Eye (tissue), 1 donor: Measurements from ENCODE around the gene SI.
"Not testable (repeated sequence)": the region's sequence is repeated elsewhere in the genome, so short reads cannot be mapped to it uniquely, and the experiment has no call there.

Experiments used
- DNase-seq: peaks from one replicate; pipeline ENCODE4 v3.0.0-alpha.2; 2015

Gene SI

GRCh38 chr3:165078293-165078692 is at the start of gene SI:
Gene SI, minus strand, starts transcription at chr3:165078496. Its CDS starts 2,484 bp downstream, at chr3:165076012.
- no peak for DNase-seq

GRCh38 chr3:165125836-165126235 is 47.5 kb upstream of the SI start:
- DNase-seq: no peak

DNA sequence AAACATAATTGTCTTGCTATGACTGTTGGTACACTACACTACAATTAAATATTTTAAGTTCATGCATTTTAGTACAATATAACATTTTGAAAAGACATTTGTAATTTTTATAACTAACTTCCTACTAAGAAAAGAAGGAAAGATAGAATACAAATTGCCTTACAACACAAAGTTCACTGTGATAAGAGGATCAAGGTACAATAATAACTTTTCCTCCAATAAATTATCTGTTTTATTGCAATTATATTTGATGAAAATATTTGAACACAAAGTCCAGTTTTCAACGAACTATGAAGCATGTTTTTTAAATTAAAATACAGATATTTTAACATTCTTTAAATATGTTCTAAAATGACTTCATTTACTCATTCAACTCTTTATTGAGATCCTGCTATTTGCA is 33.1 kb upstream of the SI start:
- no peak for DNase-seq

DNA sequence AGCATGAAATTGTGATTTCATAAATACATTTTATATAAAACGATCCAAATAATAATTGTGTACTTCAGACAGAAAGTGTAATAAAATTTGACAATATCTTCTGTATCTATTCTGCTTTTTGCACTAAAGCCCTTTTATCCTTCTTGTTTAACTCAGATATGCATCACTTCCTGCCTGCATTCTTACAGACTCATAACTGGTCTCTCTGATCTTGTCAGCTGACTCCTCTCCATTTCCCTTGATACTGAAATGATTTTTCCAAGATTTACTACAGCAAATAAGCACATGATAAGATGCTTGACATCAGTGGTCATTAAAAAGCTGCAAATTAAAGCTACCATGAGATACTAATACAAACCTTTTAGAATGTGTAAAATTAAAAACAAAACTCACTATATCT is 25.3 kb upstream of the SI start:
- no peak for DNase-seq

- DNase-seq: no peak
Observed at GRCh38 chr3:165082650-165083049, 4.4 kb upstream of the SI start.

DNA sequence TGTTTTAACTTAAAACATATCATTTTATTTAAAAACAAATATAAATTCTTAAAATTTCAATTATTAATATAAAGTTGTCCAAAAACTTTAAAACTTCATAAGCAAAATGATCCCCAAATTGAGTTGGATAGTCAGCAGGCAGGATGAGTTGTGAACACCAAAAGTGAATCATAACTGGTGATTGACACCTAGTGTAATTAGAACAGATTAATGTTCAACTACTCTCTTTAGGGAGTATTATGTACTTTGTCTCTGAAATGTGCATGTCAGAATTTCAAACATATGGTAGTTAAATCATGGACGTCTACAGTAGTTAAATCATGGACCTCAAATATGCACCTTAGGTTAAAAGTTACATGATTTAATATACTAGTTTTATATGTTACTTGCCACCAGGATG is 2.9 kb upstream of the SI start:
- DNase-seq: peak; percentile 32

DNA sequence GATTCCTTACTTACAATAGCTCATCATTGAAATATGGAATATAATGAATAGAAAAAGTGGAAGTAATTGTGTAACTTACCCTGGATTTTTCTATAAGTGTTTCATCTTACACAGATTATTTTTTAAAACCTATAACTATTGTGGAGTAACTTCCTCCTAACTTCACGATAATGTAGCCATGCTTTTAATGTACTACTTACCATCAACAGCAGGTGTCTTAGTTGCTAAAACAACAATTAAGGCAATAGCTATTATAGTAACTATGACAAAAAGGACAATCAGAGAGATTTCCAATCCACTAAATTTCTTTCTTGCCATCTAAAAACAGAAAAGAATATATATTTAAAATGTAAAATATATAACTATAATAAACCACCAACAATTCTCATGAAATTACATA is 2.6 kb downstream of the SI start:
- no peak for DNase-seq

- no peak for DNase-seq
Observed at GRCh38 chr3:165070682-165071081, 7.6 kb downstream of the SI start.

DNA sequence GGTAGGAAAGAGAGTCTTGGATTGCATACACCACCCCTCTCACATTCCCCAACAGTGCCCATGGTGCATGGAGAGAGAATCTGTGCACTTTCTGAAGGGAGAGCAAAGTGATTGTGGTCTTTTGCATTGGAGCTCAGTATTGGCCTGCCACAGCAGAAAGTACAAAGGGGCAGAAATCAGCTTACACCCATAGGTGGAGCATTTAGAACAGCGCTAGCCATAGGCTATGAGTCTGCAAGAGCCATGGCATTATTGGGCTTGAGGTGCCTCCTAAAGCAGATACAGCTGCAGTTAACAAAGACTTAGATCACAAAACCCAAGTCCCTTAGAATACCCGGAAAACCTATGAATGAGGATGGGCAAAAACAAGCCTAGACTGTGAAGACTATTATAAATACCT is 21.8 kb downstream of the SI start:
- DNase-seq: no peak

DNA sequence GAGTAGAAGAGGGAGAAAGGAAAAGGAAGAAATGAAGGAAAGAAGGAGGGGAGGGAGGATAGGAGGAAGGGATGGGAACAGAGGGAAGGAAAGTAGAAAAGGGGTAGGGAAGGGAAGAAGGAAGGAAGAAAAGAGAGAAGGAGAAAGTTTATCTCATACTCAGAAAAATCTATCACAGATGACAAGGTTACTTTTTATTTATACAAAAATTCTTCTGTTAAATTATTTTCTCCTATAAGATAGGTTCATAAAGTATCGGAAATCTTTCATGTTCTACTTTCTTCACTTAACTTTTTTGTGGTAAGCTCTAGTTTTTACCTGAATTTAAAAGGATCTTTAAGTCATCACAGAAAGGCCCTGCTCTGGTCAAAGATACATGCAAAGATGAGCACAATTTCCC is 38.1 kb downstream of the SI start:
- DNase-seq: no peak

DNA sequence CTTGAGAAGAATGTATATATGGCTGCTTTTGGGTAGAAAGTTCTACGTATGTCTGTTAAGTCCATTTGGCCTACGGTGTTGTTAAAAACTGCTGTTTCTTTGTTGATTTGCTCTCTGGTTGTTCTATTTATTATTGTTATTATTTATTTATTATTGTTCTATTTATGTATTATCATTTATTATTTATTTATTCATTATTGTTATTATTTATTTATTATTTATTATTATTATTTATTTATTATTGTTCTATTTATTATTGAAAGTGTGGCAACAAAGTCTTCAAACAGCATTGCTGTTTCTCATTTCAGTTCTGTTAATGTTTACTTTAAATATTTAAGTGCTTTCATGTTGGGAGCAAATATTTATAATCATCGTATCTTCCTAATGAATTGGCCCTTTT is 66.7 kb downstream of the SI start:
- DNase-seq: no peak

DNA sequence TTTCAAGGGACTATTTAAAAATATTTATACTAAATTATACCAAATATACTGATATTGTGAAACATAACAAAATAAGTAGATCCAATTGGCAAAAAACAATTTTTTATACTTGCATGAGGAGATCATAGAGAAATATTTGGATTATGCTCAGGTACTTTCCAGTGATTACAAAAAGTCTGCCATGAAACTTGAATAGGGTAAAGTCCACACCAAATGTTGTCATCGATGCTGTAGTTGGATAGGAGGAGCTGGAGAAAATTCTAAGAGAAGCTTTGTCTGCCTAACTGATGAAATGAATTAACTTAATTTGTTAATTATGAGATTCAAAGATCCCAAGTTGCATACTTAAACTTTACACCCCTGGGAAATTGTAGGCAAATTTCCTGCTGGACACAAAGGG is 93.3 kb downstream of the SI start:
- no peak for DNase-seq

GRCh38 chr3:164962610-164963009 is 115.7 kb downstream of the SI start:
- DNase-seq: no peak

DNA sequence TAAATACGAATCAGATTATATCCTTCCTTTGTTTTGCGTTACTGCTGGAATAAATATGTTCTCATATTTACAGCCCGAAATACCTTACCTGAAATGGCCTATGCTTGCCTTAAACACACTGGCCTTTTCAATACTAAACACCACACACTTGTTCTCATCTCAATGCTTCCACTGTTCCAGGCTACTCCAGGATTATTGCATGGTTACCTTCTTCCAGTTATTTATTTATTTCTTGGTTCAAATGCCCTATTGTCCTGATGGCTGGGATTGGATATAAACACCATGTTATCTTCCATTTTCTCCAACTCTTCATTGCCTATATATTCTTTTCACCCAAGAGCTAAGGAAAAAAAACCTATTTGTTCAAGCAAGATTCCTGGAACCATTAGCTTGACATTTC is 125.3 kb downstream of the SI start:
- DNase-seq: no peak

GRCh38 chr3:164951403-164951802 is 126.9 kb downstream of the SI start:
- not testable (repeated sequence) for DNase-seq

GRCh38 chr3:164940745-164941144 is 137.6 kb downstream of the SI start:
- no peak for DNase-seq

GRCh38 chr3:164929642-164930041 is 148.7 kb downstream of the SI start:
- DNase-seq: no peak
